Transverse colon (tissue), 4 donors: ENCODE data around the gene TGM3. TPM values are rescaled to one million over a fixed set of nuclear protein-coding genes. Genes with fewer than 3 reads are reported as not detected.

Source experiments
- DNase-seq: peaks from one replicate; pipeline ENCODE4 v3.0.0-alpha.2; 2019
- H3K27ac ChIP-seq, 4 donors: fragments of 200-600 bp; sonication (generic); 2 replicates each; pipeline ENCODE4 v1.5.1; 2016 to 2018; ENCODE audit warnings: inconsistent platforms in 4 of 4
- H3K27me3 ChIP-seq: fragments of 200-600 bp; sonication (generic); 2 replicates; pipeline ENCODE4 v1.5.1; 2017; ENCODE audit warnings: inconsistent platforms
- H3K36me3 ChIP-seq, 4 donors: fragments of 200-600 bp; sonication (generic); 2 replicates each; pipeline ENCODE4 v1.5.1; 2017 to 2019; ENCODE audit warnings: inconsistent platforms in 4 of 4
- H3K4me1 ChIP-seq, 4 donors: fragments of 200-600 bp; sonication (generic); 2 replicates each; pipeline ENCODE4 v1.5.1; 2017 to 2020; ENCODE audit warnings: inconsistent platforms in 4 of 4
- H3K4me3 ChIP-seq, 4 donors: fragments of 200-600 bp; sonication (generic); 1 replicate in 1 of 4; 2 replicates in 3 of 4; pipeline versions ENCODE4 v1.5.1 to v1.6.1; 2017 to 2019; ENCODE audit warnings: inconsistent platforms in 4 of 4
- H3K9me3 ChIP-seq, 2 donors: fragments of 200-600 bp; sonication (generic); 2 replicates each; pipeline ENCODE4 v1.5.1; 2017 to 2019; ENCODE audit warnings: inconsistent platforms in 2 of 2
- CTCF ChIP-seq, 5 experiments: fragments of 200-600 bp in 3 of 5; fragments of 450-650 bp in 2 of 5; sonication (generic) in 3 of 5; IDR thresholded peaks; 1 replicate in 2 of 5; 2 replicates in 3 of 5; pipeline ENCODE4 v1.5.1; 2016 to 2017; ENCODE audit warnings: antibody characterized with exemption in 5 of 5, inconsistent platforms in 3 of 5, mild to moderate bottlenecking in 2 of 5, moderate library complexity in 1 of 5
- EP300 ChIP-seq: sonication (generic); formaldehyde crosslinking; IDR thresholded peaks from one replicate; pipeline ENCODE4 v1.6.1; 2017; ENCODE audit warnings: antibody characterized with exemption, low read depth
- POLR2A ChIP-seq: fragments of 450-650 bp; IDR thresholded peaks from one replicate; pipeline ENCODE4 v1.6.1; 2016; ENCODE audit warnings: antibody characterized with exemption, mild to moderate bottlenecking, moderate library complexity
- POLR2AphosphoS5 ChIP-seq, 3 donors: sonication (generic); formaldehyde crosslinking; IDR thresholded peaks; one replicate each; pipeline ENCODE4 v1.6.1; 2016; ENCODE audit warnings: antibody characterized with exemption in 3 of 3
- WGBS, 2 donors: methylation state at CpG; one replicate each; pipeline ENCODE4 v1.1.5; 2018; ENCODE audit warnings: low coverage in 1 of 2; 5-methylcytosine and 5-hydroxymethylcytosine counted together
- in situ Hi-C, 4 donors: fragments of 200-750 bp; cut with MboI; loops; one replicate each; pipeline versions ENCODE4 v1.15.0 to v1.15.1; 2017; ENCODE audit warnings: low sequenced_read_pairs in 3 of 4, low pct_ligation_motif_present in 1 of 4, low pct_unique_long_range_greater_than_20kb in 1 of 4
- intact Hi-C: fragments of 100-400 bp; cut with DNase I; formaldehyde crosslinking; loops from one replicate; pipeline ENCODE4 v1.15.1; 2023; ENCODE audit warnings: low total_unique reads
- total RNA-seq, 4 donors: library from RNA; depleted of rRNA; stranded (reverse); fragments of >200 nt; gene quantifications; one replicate each; pipeline ENCODE4 v1.1.0, GENCODE V29; 2016

The TGM3 gene
- total RNA-seq, 4 donors from 2014 or later = 0.14 TPM; not detected in 3

GRCh38 chr20:2302384-2303060 lies 6.7 kb downstream of the TGM3 start:
- H3K27ac ChIP-seq = no peak overlapping the region
- TF ChIP-seq EP300 (no peak), POLR2A (no peak), POLR2AphosphoS5 (IDR thresholded peaks at IDR 0.05) (no peak), CTCF (IDR thresholded peaks at IDR 0.05) (no peak)
- intact Hi-C loops = no loop called here
- H3K27me3 ChIP-seq = no peaks in the 10 kb centered on the region
- 69 to 81% methylated on average over 7 to 9 of the region's 9 CpGs for WGBS, 2 donors
- in situ Hi-C loops = no loop called here
- H3K4me1 ChIP-seq = peaks cover 0 to 15% (median 5%) of the 10 kb centered on the region in 4 donors
- H3K36me3 ChIP-seq = no peaks in the 10 kb centered on the region
- no peaks in the 10 kb centered on the region for H3K9me3 ChIP-seq
- no peak overlapping the region for H3K4me3 ChIP-seq
- no peak for DNase-seq

- no peak for DNase-seq
- in situ Hi-C loops (no loop called here), intact Hi-C loops (no loop called here)
- Histone ChIP-seq H3K27ac (no peak overlapping the region), H3K36me3 (no peaks in the 10 kb centered on the region), H3K4me1 (peaks cover 0 to 15% (median 5%) of the 10 kb centered on the region in 4 donors), H3K9me3 (no peaks in the 10 kb centered on the region), H3K27me3 (no peaks in the 10 kb centered on the region), H3K4me3 (no peak overlapping the region)
- TF ChIP-seq EP300 (no peak), CTCF (IDR thresholded peaks at IDR 0.05) (no peak), POLR2A (no peak), POLR2AphosphoS5 (IDR thresholded peaks at IDR 0.05) (no peak)
- WGBS, 2 donors = 38 to 47% methylated on average over 6 of the region's 6 CpGs
Measured at GRCh38 chr20:2303673-2304072, 7.9 kb downstream of the TGM3 start.

GRCh38 chr20:2304180-2304579 lies 8.4 kb downstream of the TGM3 start:
- TF ChIP-seq POLR2AphosphoS5 (IDR thresholded peaks at IDR 0.05) (no peak), POLR2A (no peak), CTCF (IDR thresholded peaks at IDR 0.05) (no peak), EP300 (no peak)
- Histone ChIP-seq H3K9me3 (no peaks in the 10 kb centered on the region), H3K27ac (no peak overlapping the region), H3K4me1 (peaks cover 0 to 12% (median 4%) of the 10 kb centered on the region in 4 donors), H3K27me3 (no peaks in the 10 kb centered on the region), H3K4me3 (no peak overlapping the region), H3K36me3 (no peaks in the 10 kb centered on the region)
- intact Hi-C loops = no loop called here
- in situ Hi-C loops = no loop called here
- WGBS, 2 donors = 71% methylated on average over 7 of the region's 7 CpGs; no CpG with 5 or more reads in 1 of the 2 donors
- no peak for DNase-seq

- in situ Hi-C loops = no loop called here
Measured at GRCh38 chr20:2305029-2305428, 9.2 kb downstream of the TGM3 start.

More at GRCh38 chr20:2305029-2305428, 9.2 kb downstream of the TGM3 start:
- TF ChIP-seq POLR2A (no peak), CTCF (IDR thresholded peaks at IDR 0.05) (no peak), POLR2AphosphoS5 (IDR thresholded peaks at IDR 0.05) (no peak), EP300 (no peak)
- peak overlapping the region in 1 of 4 donors; percentile 77 for H3K27ac ChIP-seq
- DNase-seq = no peak
- H3K27me3 ChIP-seq = no peaks in the 10 kb centered on the region
- intact Hi-C loops = no loop called here
- no peaks in the 10 kb centered on the region for H3K36me3 ChIP-seq
- 14% methylated on average over 2 of the region's 2 CpGs; no CpG with 5 or more reads in 1 of the 2 donors for WGBS, 2 donors
- H3K4me1 ChIP-seq = peaks cover 0 to 6% (median 0%) of the 10 kb centered on the region in 4 donors
- no peaks in the 10 kb centered on the region for H3K9me3 ChIP-seq
- no peak overlapping the region for H3K4me3 ChIP-seq
